H1 (cell line): Measurements from ENCODE around the gene GNAL. TPM values are rescaled to one million over a fixed set of nuclear protein-coding genes. Genes with fewer than 3 reads are reported as not detected.

Source experiments
- BACH1 ChIP-seq: IDR thresholded peaks from 2 replicates; pipeline ENCODE4 v1.6.1; 2012; ENCODE audit warnings: low read length, improper control_type of control experiment
- BCL11A ChIP-seq, 2 experiments: IDR thresholded peaks; one replicate each; pipeline ENCODE4 v1.6.1; 2011; ENCODE audit warnings: low read depth in 2 of 2, low read length in 2 of 2, mild to moderate bottlenecking in 2 of 2
- BRCA1 ChIP-seq: IDR thresholded peaks from 2 replicates; pipeline ENCODE4 v1.6.1; 2012; ENCODE audit warnings: low read depth, low read length, improper control_type of control experiment
- CBX5 ChIP-seq: fragments of 300-800, 300-1000 bp; sonication (generic); IDR thresholded peaks from 2 replicates; pipeline ENCODE4 v1.7.1; 2016; ENCODE audit warnings: antibody characterized with exemption, low read length, low read depth
- CHD2 ChIP-seq: IDR thresholded peaks from 2 replicates; pipeline ENCODE4 v1.6.1; 2012; ENCODE audit warnings: low read length, improper control_type of control experiment
- CREB1 ChIP-seq: IDR thresholded peaks from 2 replicates; pipeline ENCODE4 v1.6.1; 2012; ENCODE audit warnings: inconsistent platforms
- CTBP2 ChIP-seq: IDR thresholded peaks from 2 replicates; pipeline ENCODE4 v1.7.0; 2011; ENCODE audit warnings: borderline replicate concordance, mild to moderate bottlenecking, moderate library complexity, mixed read lengths, low read length; ENCODE audit not compliant: insufficient read depth, insufficient read length
- EGR1 ChIP-seq: IDR thresholded peaks from 2 replicates; pipeline ENCODE4 v1.6.1; 2011; ENCODE audit warnings: low read depth, low read length, borderline replicate concordance
- HDAC2 ChIP-seq, 2 experiments: fragments of 300-600 bp in 1 of 2; sonication (generic) in 1 of 2; IDR thresholded peaks; 2 replicates each; pipeline ENCODE4 v1.6.1; 2011 to 2012; ENCODE audit warnings: low read depth in 2 of 2, low read length in 2 of 2, mild to moderate bottlenecking in 2 of 2, moderate library complexity in 2 of 2, borderline replicate concordance in 1 of 2, inconsistent platforms in 1 of 2
- JUND ChIP-seq: IDR thresholded peaks from 2 replicates; pipeline ENCODE4 v1.6.1; 2011; ENCODE audit warnings: mild to moderate bottlenecking, improper control_type of control experiment, low read length
- KDM4A ChIP-seq: IDR thresholded peaks from one replicate; pipeline ENCODE4 v1.7.1; 2012; ENCODE audit warnings: low read depth, mild to moderate bottlenecking, moderate library complexity, low read length, inconsistent platforms; ENCODE audit not compliant: severe bottlenecking
- KDM5A ChIP-seq: fragments of 200-600 bp; IDR thresholded peaks from 2 replicates; pipeline ENCODE4 v1.7.1; 2012; ENCODE audit warnings: mild to moderate bottlenecking, low read length, inconsistent platforms, mixed read lengths
- NANOG ChIP-seq: IDR thresholded peaks from 2 replicates; pipeline ENCODE4 v1.6.1; 2011; ENCODE audit warnings: low read length, low read depth, mild to moderate bottlenecking, inconsistent platforms; ENCODE audit not compliant: insufficient read depth, poor library complexity, severe bottlenecking
- PHF8 ChIP-seq: fragments of 200-600 bp; sonication (generic); conservative IDR thresholded peaks from 2 replicates; pipeline ENCODE4 v1.7.1; 2012; ENCODE audit warnings: low read depth, mild to moderate bottlenecking, inconsistent platforms, low read length, moderate library complexity
- POLR2A ChIP-seq, 2 experiments: IDR thresholded peaks; 1 replicate in 1 of 2; 2 replicates in 1 of 2; pipeline ENCODE4 v1.6.1; 2011; ENCODE audit warnings: low read depth in 2 of 2, low read length in 2 of 2, mild to moderate bottlenecking in 2 of 2; ENCODE audit errors: control extremely low read depth in 1 of 2
- RFX5 ChIP-seq: IDR thresholded peaks from 2 replicates; pipeline ENCODE4 v1.6.1; 2011; ENCODE audit warnings: low read depth, low read length, improper control_type of control experiment, borderline replicate concordance
- RNF2 ChIP-seq: fragments of 200-900, 300-1000 bp; sonication (generic); IDR thresholded peaks from 2 replicates; pipeline ENCODE4 v1.7.1; 2016; ENCODE audit warnings: borderline replicate concordance, low read depth, mild to moderate bottlenecking, antibody characterized with exemption, low read length; ENCODE audit not compliant: poor library complexity, severe bottlenecking; ENCODE audit errors: missing control alignments
- RXRA ChIP-seq: IDR thresholded peaks from 2 replicates; pipeline ENCODE4 v1.6.1; 2011; ENCODE audit warnings: low read depth, mild to moderate bottlenecking, low read length, moderate library complexity; ENCODE audit not compliant: insufficient read depth
- SIN3A ChIP-seq, 2 experiments: IDR thresholded peaks in 1 of 2; conservative IDR thresholded peaks in 1 of 2; 2 replicates each; pipeline ENCODE4 v1.6.1; 2011 to 2012; ENCODE audit warnings: low read length in 2 of 2, improper control_type of control experiment in 1 of 2, low read depth in 1 of 2, mild to moderate bottlenecking in 1 of 2
- SP2 ChIP-seq: IDR thresholded peaks from 2 replicates; pipeline ENCODE4 v1.6.1; 2012; ENCODE audit warnings: mild to moderate bottlenecking, low read length, inconsistent platforms
- SUZ12 ChIP-seq: fragments of 200-600 bp; sonication (generic); IDR thresholded peaks from 2 replicates; pipeline ENCODE4 v1.6.1; 2012; ENCODE audit warnings: mild to moderate bottlenecking, inconsistent platforms, low read length, moderate library complexity, mixed read lengths
- TCF12 ChIP-seq: IDR thresholded peaks from 2 replicates; pipeline ENCODE4 v1.6.1; 2011; ENCODE audit warnings: low read depth, mild to moderate bottlenecking, low read length
- TEAD4 ChIP-seq: IDR thresholded peaks from 2 replicates; pipeline ENCODE4 v1.6.1; 2012; ENCODE audit warnings: low read depth, low read length, inconsistent platforms, mixed read lengths
- YY1 ChIP-seq: IDR thresholded peaks from 2 replicates; pipeline ENCODE4 v1.6.1; 2011; ENCODE audit warnings: low read depth, mild to moderate bottlenecking, low read length
- polyA plus RNA-seq, 7 experiments: library from polyadenylated mRNA; depleted of rRNA in 3 of 7; stranded (reverse) in 5 of 7; unstranded in 2 of 7; fragments of >200 nt in 5 of 7; fragments of 200-250 nt in 2 of 7; gene quantifications; 1 replicate in 5 of 7; 2 replicates in 1 of 7; 4 replicates in 1 of 7; pipeline versions ENCODE4 v1.2.1 to v1.2.3, GENCODE V29; 2011 to 2013; ENCODE audit warnings: missing spikeins in 2 of 7, mixed read lengths in 2 of 7
- total RNA-seq: library from RNA; stranded (reverse); fragmentation: NEBNext Ultra II Directional; extraction: Animal tissue kit (Norgen Biotek cat#: 25700); gene quantifications from 2 replicates; pipeline ENCODE4 v1.2.1, GENCODE V29; 2021

GNAL gene
- total and polyA plus RNA-seq, 2 of the 8 experiments (the other 6 are each of a cell fraction or from before 2014, with no cell fraction given), result 13.2 to 18.3 TPM

DNA sequence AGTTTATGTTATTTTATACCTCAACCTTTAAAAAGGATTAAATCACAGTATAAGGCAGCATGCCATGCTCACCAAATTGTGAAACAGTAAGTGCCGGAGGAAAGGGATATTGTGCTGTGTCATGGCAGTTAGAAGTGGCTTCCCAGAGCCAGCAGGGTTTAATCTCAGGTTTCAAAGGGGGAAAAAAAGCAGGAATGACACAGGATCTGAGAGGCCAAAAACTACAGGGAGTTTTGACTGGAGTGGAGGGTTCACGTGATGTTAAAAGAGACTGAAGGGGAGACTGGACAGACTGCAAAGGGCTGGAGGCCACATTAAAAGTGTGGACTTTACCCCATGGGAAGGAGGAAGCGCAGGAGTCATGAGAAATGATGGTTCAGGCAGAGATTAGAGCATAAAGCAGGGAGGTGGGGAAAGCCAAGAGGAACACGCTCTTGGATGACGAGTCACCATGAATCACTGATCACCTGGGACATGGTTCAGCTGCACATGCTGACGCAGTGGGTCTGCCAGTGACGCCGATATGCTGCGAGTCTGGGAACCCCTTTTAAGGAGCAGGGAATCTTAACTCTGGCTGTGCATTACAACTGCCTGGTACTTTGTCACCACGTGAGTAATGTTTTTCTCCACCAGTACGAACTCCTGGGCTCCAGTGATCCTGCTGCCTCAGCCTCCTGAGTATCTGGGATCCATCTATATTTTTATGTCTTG is 168.3 kb downstream of the GNAL start (continued):
- TF ChIP-seq HDAC2 (IDR thresholded peaks at IDR 0.05; ENCODE audit: borderline replicate concordance in 1 of 2, low read depth in 2 of 2, low read length in 2 of 2) (no peak), YY1 (0 out of 2 replicates have a peak, but pooled peaks have one; percentile 22), KDM4A (no peak), EGR1 (no peak), BCL11A (IDR thresholded peaks at IDR 0.05; ENCODE audit: low read depth in 2 of 2, low read length in 2 of 2) (no peak), RNF2 (no peak), RXRA (no peak), BACH1 (peak; percentile 98), SP2 (no peak), CREB1 (peak; percentile 46; the same call in 1 of the 2 replicates), POLR2A (IDR thresholded peaks at IDR 0.05; ENCODE audit: control extremely low read depth in 1 of 2, low read depth in 2 of 2, low read length in 2 of 2) (0 out of 3 replicates have a peak, but pooled peaks of 1 of the 2 experiments have one; percentile 20), RFX5 (no peak), CBX5 (no peak), CTBP2 (no peak), KDM5A (no peak), TEAD4 (no peak), PHF8 (no peak), JUND (no peak), TCF12 (no peak), SUZ12 (no peak), NANOG (no peak), BRCA1 (no peak), SIN3A (conservative IDR thresholded peaks at IDR 0.05 in 1 of 2, IDR thresholded peaks at IDR 0.05 in 1 of 2; ENCODE audit: low read depth in 1 of 2, low read length in 2 of 2) (no peak), CHD2 (no peak)
